Measurements from ENCODE around the gene MAL.

Gene MAL

GRCh38 chr2:95034818-95035217 lies 9.3 kb downstream of the MAL start:
- TF ChIP-seq SIN3A (IDR thresholded peaks at IDR 0.05; ENCODE audit: borderline replicate concordance, insufficient read depth, low read length) (no peak), POLR2AphosphoS5 (IDR thresholded peaks at IDR 0.05; ENCODE audit: low read depth, low read length) (no peak), REST (IDR thresholded peaks at IDR 0.05; ENCODE audit: insufficient read depth in 1 of 2, low read depth in 2 of 2, low read length in 2 of 2) (no peak), TAF1 (IDR thresholded peaks at IDR 0.05; ENCODE audit: borderline replicate concordance, insufficient read depth, low read length) (no peak), FOXP2 (optimal IDR thresholded peaks at IDR 0.05; ENCODE audit: borderline replicate concordance, extremely low read depth, extremely low read length, insufficient read depth) (no peak)

- TF ChIP-seq FOXP2 (optimal IDR thresholded peaks at IDR 0.05; ENCODE audit: borderline replicate concordance, extremely low read depth, extremely low read length, insufficient read depth) (no peak), SIN3A (IDR thresholded peaks at IDR 0.05; ENCODE audit: borderline replicate concordance, insufficient read depth, low read length) (no peak), TAF1 (IDR thresholded peaks at IDR 0.05; ENCODE audit: borderline replicate concordance, insufficient read depth, low read length) (no peak), REST (IDR thresholded peaks at IDR 0.05; ENCODE audit: insufficient read depth in 1 of 2, low read depth in 2 of 2, low read length in 2 of 2) (no peak), POLR2AphosphoS5 (IDR thresholded peaks at IDR 0.05; ENCODE audit: low read depth, low read length) (no peak)
Measured at GRCh38 chr2:95036596-95037383, 11.3 kb downstream of the MAL start.

- TF ChIP-seq SIN3A (IDR thresholded peaks at IDR 0.05; ENCODE audit: borderline replicate concordance, insufficient read depth, low read length), result no peak
- no peak for TF ChIP-seq TAF1 (IDR thresholded peaks at IDR 0.05; ENCODE audit: borderline replicate concordance, insufficient read depth, low read length)
- no peak for TF ChIP-seq REST (IDR thresholded peaks at IDR 0.05; ENCODE audit: insufficient read depth in 1 of 2, low read depth in 2 of 2, low read length in 2 of 2)
- no peak for TF ChIP-seq POLR2AphosphoS5 (IDR thresholded peaks at IDR 0.05; ENCODE audit: low read depth, low read length)
Measured at GRCh38 chr2:95037384-95037839, 11.9 kb downstream of the MAL start.

- no peak for TF ChIP-seq REST (IDR thresholded peaks at IDR 0.05; ENCODE audit: insufficient read depth in 1 of 2, low read depth in 2 of 2, low read length in 2 of 2)
- TF ChIP-seq POLR2AphosphoS5 (IDR thresholded peaks at IDR 0.05; ENCODE audit: low read depth, low read length), result no peak
- TF ChIP-seq SIN3A (IDR thresholded peaks at IDR 0.05; ENCODE audit: borderline replicate concordance, insufficient read depth, low read length), result no peak
- TF ChIP-seq FOXP2 (optimal IDR thresholded peaks at IDR 0.05; ENCODE audit: borderline replicate concordance, extremely low read depth, extremely low read length, insufficient read depth), result no peak
- no peak for TF ChIP-seq TAF1 (IDR thresholded peaks at IDR 0.05; ENCODE audit: borderline replicate concordance, insufficient read depth, low read length)
Measured at GRCh38 chr2:95038635-95039298, 13.3 kb downstream of the MAL start.
